Measurements from ENCODE around the gene PI4KA. TPM values are rescaled to one million over a fixed set of nuclear protein-coding genes. Genes with fewer than 3 reads are reported as not detected.

The PI4KA gene
- polyA plus RNA-seq, 1 donor from 2014 or later, result 42.2 TPM

- no peaks in the 10 kb centered on the region for H3K79me2 ChIP-seq (replicated peaks; ENCODE audit: insufficient read depth, low read length)
- no peaks in the 10 kb centered on the region for H3F3A ChIP-seq (ENCODE audit: insufficient read depth, low read length, poor library complexity, severe bottlenecking)
- no peak overlapping the region for H2AFZ ChIP-seq (ENCODE audit: low read depth, low read length)
- H3K9me3 ChIP-seq (ENCODE audit: low read length), result no peaks in the 10 kb centered on the region
- no peak overlapping the region for H3K9ac ChIP-seq (ENCODE audit: low read length)
- no peak overlapping the region for H3K4me3 ChIP-seq (ENCODE audit: low read length)
- H3K27me3 ChIP-seq (ENCODE audit: insufficient read depth, low read depth, low read length), result no peaks in the 10 kb centered on the region
- peaks cover 5% of the 10 kb centered on the region for H3K36me3 ChIP-seq (ENCODE audit: insufficient read depth, low read length)
- TF ChIP-seq, protein P1, sequence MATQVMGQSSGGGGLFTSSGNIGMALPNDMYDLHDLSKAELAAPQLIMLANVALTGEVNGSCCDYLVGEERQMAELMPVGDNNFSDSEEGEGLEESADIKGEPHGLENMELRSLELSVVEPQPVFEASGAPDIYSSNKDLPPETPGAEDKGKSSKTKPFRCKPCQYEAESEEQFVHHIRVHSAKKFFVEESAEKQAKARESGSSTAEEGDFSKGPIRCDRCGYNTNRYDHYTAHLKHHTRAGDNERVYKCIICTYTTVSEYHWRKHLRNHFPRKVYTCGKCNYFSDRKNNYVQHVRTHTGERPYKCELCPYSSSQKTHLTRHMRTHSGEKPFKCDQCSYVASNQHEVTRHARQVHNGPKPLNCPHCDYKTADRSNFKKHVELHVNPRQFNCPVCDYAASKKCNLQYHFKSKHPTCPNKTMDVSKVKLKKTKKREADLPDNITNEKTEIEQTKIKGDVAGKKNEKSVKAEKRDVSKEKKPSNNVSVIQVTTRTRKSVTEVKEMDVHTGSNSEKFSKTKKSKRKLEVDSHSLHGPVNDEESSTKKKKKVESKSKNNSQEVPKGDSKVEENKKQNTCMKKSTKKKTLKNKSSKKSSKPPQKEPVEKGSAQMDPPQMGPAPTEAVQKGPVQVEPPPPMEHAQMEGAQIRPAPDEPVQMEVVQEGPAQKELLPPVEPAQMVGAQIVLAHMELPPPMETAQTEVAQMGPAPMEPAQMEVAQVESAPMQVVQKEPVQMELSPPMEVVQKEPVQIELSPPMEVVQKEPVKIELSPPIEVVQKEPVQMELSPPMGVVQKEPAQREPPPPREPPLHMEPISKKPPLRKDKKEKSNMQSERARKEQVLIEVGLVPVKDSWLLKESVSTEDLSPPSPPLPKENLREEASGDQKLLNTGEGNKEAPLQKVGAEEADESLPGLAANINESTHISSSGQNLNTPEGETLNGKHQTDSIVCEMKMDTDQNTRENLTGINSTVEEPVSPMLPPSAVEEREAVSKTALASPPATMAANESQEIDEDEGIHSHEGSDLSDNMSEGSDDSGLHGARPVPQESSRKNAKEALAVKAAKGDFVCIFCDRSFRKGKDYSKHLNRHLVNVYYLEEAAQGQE (IDR thresholded peaks at IDR 0.05; ENCODE audit: borderline replicate concordance), result no peak
- TF ChIP-seq RAD21 (conservative IDR thresholded peaks at IDR 0.05) (no peak), EZH2 (IDR thresholded peaks at IDR 0.05; ENCODE audit: borderline replicate concordance, insufficient read depth, low read length, poor library complexity, severe bottlenecking) (no peak), SMC3 (conservative IDR thresholded peaks at IDR 0.05; ENCODE audit: poor library complexity) (no peak), TAF1 (IDR thresholded peaks at IDR 0.05; ENCODE audit: low read depth) (no peak), CTCF (IDR thresholded peaks at IDR 0.05; ENCODE audit: poor library complexity, severe bottlenecking) (no peak), POLR2AphosphoS5 (IDR thresholded peaks at IDR 0.05) (no peak), MXI1 (conservative IDR thresholded peaks at IDR 0.05; ENCODE audit: poor library complexity, severe bottlenecking) (no peak)
- no peaks in the 10 kb centered on the region for H4K20me1 ChIP-seq (ENCODE audit: insufficient read depth)
- H3K4me2 ChIP-seq (ENCODE audit: low read length), result no peak overlapping the region
- H3K9me2 ChIP-seq (ENCODE audit: insufficient read depth, low read length), result no peaks in the 10 kb centered on the region
- H3K27ac ChIP-seq (ENCODE audit: low read length), result no peak overlapping the region
These were observed 19.1 kb upstream of the PI4KA start for GRCh38 chr22:20877715-20878114.

DNA sequence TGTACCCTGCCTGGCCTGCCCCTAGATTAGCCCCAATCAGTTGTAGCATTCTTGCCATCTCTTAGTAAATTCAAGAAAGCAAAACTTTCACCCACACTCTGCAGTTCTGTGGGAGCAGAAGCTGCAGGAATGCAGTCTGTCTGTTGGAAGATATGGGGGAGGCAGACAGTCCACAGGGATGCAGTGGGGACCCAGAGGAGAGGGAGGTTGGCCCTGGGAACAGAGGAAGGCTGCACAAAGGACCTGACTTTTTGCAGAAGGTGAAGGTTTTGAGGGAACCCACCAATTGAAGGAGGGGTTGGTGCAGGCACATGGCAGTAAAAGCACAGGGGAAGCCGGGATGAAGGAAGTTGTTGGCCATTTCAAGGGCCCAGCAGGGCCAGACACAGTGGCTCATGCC is 16.7 kb upstream of the PI4KA start:
- no peaks in the 10 kb centered on the region for H4K20me1 ChIP-seq (ENCODE audit: insufficient read depth)

More for the DNA sequence above, 16.7 kb upstream of the PI4KA start:
- Histone ChIP-seq H2AFZ (ENCODE audit: low read depth, low read length) (no peak overlapping the region), H3F3A (ENCODE audit: insufficient read depth, low read length, poor library complexity, severe bottlenecking) (no peaks in the 10 kb centered on the region), H3K9me2 (ENCODE audit: insufficient read depth, low read length) (no peaks in the 10 kb centered on the region), H3K27ac (ENCODE audit: low read length) (no peak overlapping the region), H3K36me3 (ENCODE audit: insufficient read depth, low read length) (no peaks in the 10 kb centered on the region), H3K4me2 (ENCODE audit: low read length) (no peak overlapping the region), H3K9me3 (ENCODE audit: low read length) (no peaks in the 10 kb centered on the region), H3K79me2 (replicated peaks; ENCODE audit: insufficient read depth, low read length) (no peaks in the 10 kb centered on the region), H3K9ac (ENCODE audit: low read length) (no peak overlapping the region), H3K27me3 (ENCODE audit: insufficient read depth, low read depth, low read length) (no peaks in the 10 kb centered on the region), H3K4me3 (ENCODE audit: low read length) (no peak overlapping the region)
- TF ChIP-seq MXI1 (conservative IDR thresholded peaks at IDR 0.05; ENCODE audit: poor library complexity, severe bottlenecking), result no peak
- no peak for TF ChIP-seq TAF1 (IDR thresholded peaks at IDR 0.05; ENCODE audit: low read depth)
- TF ChIP-seq EZH2 (IDR thresholded peaks at IDR 0.05; ENCODE audit: borderline replicate concordance, insufficient read depth, low read length, poor library complexity, severe bottlenecking), result no peak
- no peak for TF ChIP-seq CTCF (IDR thresholded peaks at IDR 0.05; ENCODE audit: poor library complexity, severe bottlenecking)
- TF ChIP-seq, protein P1 (IDR thresholded peaks at IDR 0.05; ENCODE audit: borderline replicate concordance), result no peak
- no peak for TF ChIP-seq RAD21 (conservative IDR thresholded peaks at IDR 0.05)
- no peak for TF ChIP-seq SMC3 (conservative IDR thresholded peaks at IDR 0.05; ENCODE audit: poor library complexity)
- no peak for TF ChIP-seq POLR2AphosphoS5 (IDR thresholded peaks at IDR 0.05)
- no peak for TF ChIP-seq EP300 (conservative IDR thresholded peaks at IDR 0.05; ENCODE audit: poor library complexity, severe bottlenecking)
